Neuronal stem cell (in vitro differentiated cells): Measurements from ENCODE around the gene MYO19.

Experiments used
- DNase-seq: peaks from one replicate; pipeline ENCODE4 v3.0.0-alpha.2; 2013; ENCODE audit warnings: low spot score
- H2AFZ ChIP-seq: one replicate; pipeline ENCODE4 v1.6.1; 2013; ENCODE audit warnings: mild to moderate bottlenecking, low read length, inconsistent platforms
- H2AK5ac ChIP-seq: 2 replicates; pipeline ENCODE4 v1.6.1; 2013; ENCODE audit warnings: low read depth, mild to moderate bottlenecking, inconsistent platforms, low read length, moderate library complexity, mixed read lengths
- H2BK120ac ChIP-seq: 2 replicates; pipeline ENCODE4 v1.6.1; 2013; ENCODE audit warnings: low read depth, mild to moderate bottlenecking, inconsistent platforms, low read length, moderate library complexity, mixed read lengths
- H2BK12ac ChIP-seq: one replicate; pipeline ENCODE4 v1.6.1; 2013; ENCODE audit warnings: low read length, inconsistent platforms
- H2BK15ac ChIP-seq: 2 replicates; pipeline ENCODE4 v1.6.1; 2013; ENCODE audit warnings: mild to moderate bottlenecking, low read length, inconsistent platforms, mixed read lengths
- H2BK5ac ChIP-seq: one replicate; pipeline ENCODE4 v1.6.1; 2013; ENCODE audit warnings: inconsistent platforms, mild to moderate bottlenecking, low read length, moderate library complexity
- H3K14ac ChIP-seq: one replicate; pipeline ENCODE4 v1.6.1; 2013; ENCODE audit warnings: low read length, inconsistent platforms
- H3K18ac ChIP-seq: 2 replicates; pipeline ENCODE4 v1.6.1; 2013; ENCODE audit warnings: low read length, inconsistent platforms
- H3K23ac ChIP-seq: 2 replicates; pipeline ENCODE4 v1.6.1; 2013; ENCODE audit warnings: low read depth, mild to moderate bottlenecking, mixed read lengths, low read length, inconsistent platforms; ENCODE audit not compliant: poor library complexity
- H3K27ac ChIP-seq: replicated peaks from 3 replicates; pipeline ENCODE4 v1.5.1; 2013; ENCODE audit warnings: low read length, inconsistent platforms
- H3K27me3 ChIP-seq, 3 experiments: 2 replicates each; pipeline ENCODE4 v1.6.1; 2013; ENCODE audit warnings: low read length in 3 of 3, mild to moderate bottlenecking in 2 of 3, inconsistent platforms in 1 of 3, low read depth in 1 of 3, mixed read lengths in 1 of 3, moderate library complexity in 1 of 3; ENCODE audit not compliant: control insufficient read depth in 3 of 3, insufficient read depth in 3 of 3
- H3K36me3 ChIP-seq, 2 donors: replicated peaks in 1 of 2; 2 replicates each; pipeline ENCODE4 v1.6.1; 2013; ENCODE audit warnings: low read length in 2 of 2; ENCODE audit not compliant: control insufficient read depth in 2 of 2, insufficient read depth in 2 of 2
- H3K4ac ChIP-seq: 2 replicates; pipeline ENCODE4 v1.6.1; 2013; ENCODE audit warnings: inconsistent platforms, mild to moderate bottlenecking, low read length, moderate library complexity
- H3K4me1 ChIP-seq, 2 donors: 1 replicate in 1 of 2; 2 replicates in 1 of 2; pipeline ENCODE4 v1.6.1; 2013; ENCODE audit warnings: low read length in 2 of 2, low read depth in 1 of 2; ENCODE audit not compliant: control insufficient read depth in 2 of 2, insufficient read depth in 1 of 2
- H3K4me2 ChIP-seq: one replicate; pipeline ENCODE4 v1.6.1; 2013; ENCODE audit warnings: mild to moderate bottlenecking, low read length, inconsistent platforms; ENCODE audit not compliant: insufficient read depth, poor library complexity, severe bottlenecking
- H3K4me3 ChIP-seq, 2 donors: 2 replicates each; pipeline ENCODE4 v1.5.1; 2013; ENCODE audit warnings: low read length in 2 of 2, mild to moderate bottlenecking in 2 of 2, inconsistent platforms in 1 of 2, moderate library complexity in 1 of 2
- H3K79me1 ChIP-seq: one replicate; pipeline ENCODE4 v1.6.1; 2013; ENCODE audit warnings: low read depth, mild to moderate bottlenecking, inconsistent platforms, low read length, moderate library complexity
- H3K9ac ChIP-seq: one replicate; pipeline ENCODE4 v1.6.1; 2013; ENCODE audit warnings: mild to moderate bottlenecking, low read depth, low read length, inconsistent platforms; ENCODE audit not compliant: poor library complexity
- H3K9me3 ChIP-seq, 2 donors: replicated peaks in 1 of 2; 2 replicates each; pipeline versions ENCODE3 to v1.6.1; 2013; ENCODE audit warnings: low read length in 2 of 2, mild to moderate bottlenecking in 2 of 2, inconsistent platforms in 1 of 2, low read depth in 1 of 2, mixed read lengths in 1 of 2, moderate library complexity in 1 of 2; ENCODE audit not compliant: control insufficient read depth in 2 of 2, insufficient read depth in 1 of 2
- H4K8ac ChIP-seq: one replicate; pipeline ENCODE4 v1.6.1; 2013; ENCODE audit warnings: low read depth, mild to moderate bottlenecking, inconsistent platforms, low read length, moderate library complexity
- H4K91ac ChIP-seq: one replicate; pipeline ENCODE4 v1.6.1; 2013; ENCODE audit warnings: low read length, low read depth, mild to moderate bottlenecking, inconsistent platforms; ENCODE audit not compliant: poor library complexity
- WGBS, 2 donors: extraction: QIAGEN DNeasy Blood & Tissue Kit; methylation state at CpG; one replicate each; pipeline ENCODE4 v1.1.7; 2013; ENCODE audit warnings: missing lambda C conversion rate in 2 of 2, mixed read lengths in 1 of 2; ENCODE audit not compliant: insufficient read length in 2 of 2, insufficient replicate concordance in 1 of 2; ENCODE audit errors: extremely low coverage in 2 of 2; 5-methylcytosine and 5-hydroxymethylcytosine counted together

Gene MYO19

GRCh38 chr17:36506249-36506826, 28.3 kb downstream of the MYO19 start:
- Histone ChIP-seq H2BK15ac (no peak overlapping the region), H2AFZ (no peak overlapping the region), H2BK5ac (no peak overlapping the region), H3K9me3 (no peaks in the 10 kb centered on the region), H3K23ac (no peak overlapping the region), H3K9ac (no peak overlapping the region), H3K27ac (no peak overlapping the region), H3K27me3 (no peaks in the 10 kb centered on the region), H3K4me1 (no peaks in the 10 kb centered on the region), H3K4me2 (no peak overlapping the region), H2BK120ac (no peak overlapping the region), H3K4me3 (no peak overlapping the region), H3K36me3 (peaks cover 50 to 98% of the 10 kb centered on the region in 2 donors), H2AK5ac (no peak overlapping the region), H3K14ac (no peak overlapping the region), H4K91ac (no peak overlapping the region), H3K79me1 (no peaks in the 10 kb centered on the region), H2BK12ac (no peak overlapping the region), H3K18ac (no peak overlapping the region), H4K8ac (no peak overlapping the region), H3K4ac (no peak overlapping the region)
- DNase-seq, result no peak
- WGBS, 2 donors, result no CpG with 5 or more reads among the region's 6 CpGs

- Histone ChIP-seq H3K14ac (no peak overlapping the region), H3K4me2 (no peak overlapping the region), H4K91ac (no peak overlapping the region), H3K23ac (no peak overlapping the region), H3K9me3 (no peaks in the 10 kb centered on the region), H2AK5ac (no peak overlapping the region), H3K27ac (no peak overlapping the region), H4K8ac (no peak overlapping the region), H2BK5ac (no peak overlapping the region), H3K18ac (no peak overlapping the region), H2BK12ac (no peak overlapping the region), H2BK120ac (no peak overlapping the region), H3K79me1 (no peaks in the 10 kb centered on the region), H3K4ac (no peak overlapping the region), H3K4me1 (no peaks in the 10 kb centered on the region), H3K9ac (peak overlapping the region; percentile 61), H3K36me3 (peaks cover 50 to 98% of the 10 kb centered on the region in 2 donors), H3K27me3 (no peaks in the 10 kb centered on the region), H2AFZ (no peak overlapping the region), H3K4me3 (no peak overlapping the region), H2BK15ac (no peak overlapping the region)
- no peak for DNase-seq
- WGBS, 2 donors, result no CpG with 5 or more reads among the region's 8 CpGs
Observed at GRCh38 chr17:36505171-36505570, 29.5 kb downstream of the MYO19 start.

GRCh38 chr17:36504156-36504545, 30.5 kb downstream of the MYO19 start:
- Histone ChIP-seq H3K4me1 (no peaks in the 10 kb centered on the region), H2BK12ac (no peak overlapping the region), H2AK5ac (no peak overlapping the region), H3K9me3 (no peaks in the 10 kb centered on the region), H3K27ac (no peak overlapping the region), H3K4me2 (no peak overlapping the region), H4K8ac (no peak overlapping the region), H3K36me3 (peaks cover 46 to 93% of the 10 kb centered on the region in 2 donors), H3K9ac (no peak overlapping the region), H3K18ac (no peak overlapping the region), H2BK15ac (no peak overlapping the region), H3K79me1 (no peaks in the 10 kb centered on the region), H3K27me3 (no peaks in the 10 kb centered on the region), H2BK5ac (peak overlapping the region; percentile 7), H3K4ac (no peak overlapping the region), H2BK120ac (no peak overlapping the region), H3K4me3 (no peak overlapping the region), H3K23ac (no peak overlapping the region), H4K91ac (no peak overlapping the region), H3K14ac (no peak overlapping the region), H2AFZ (no peak overlapping the region)
- DNase-seq, result no peak
- no CpG with 5 or more reads among the region's 5 CpGs for WGBS, 2 donors

- H4K8ac ChIP-seq, result no peak overlapping the region
- no peak for DNase-seq
- no peak overlapping the region for H4K91ac ChIP-seq
- no peak overlapping the region for H3K14ac ChIP-seq
- H3K27ac ChIP-seq, result no peak overlapping the region
- no peak overlapping the region for H3K4me2 ChIP-seq
- H2BK120ac ChIP-seq, result no peak overlapping the region
- H3K4me3 ChIP-seq, result peak overlapping the region in 1 of 2 donors; percentile 17
- no peaks in the 10 kb centered on the region for H3K4me1 ChIP-seq
- no peak overlapping the region for H2AFZ ChIP-seq
- peak overlapping the region; percentile 7 for H2BK5ac ChIP-seq
- H2AK5ac ChIP-seq, result no peak overlapping the region
- H3K4ac ChIP-seq, result no peak overlapping the region
- H3K18ac ChIP-seq, result no peak overlapping the region
- no peak overlapping the region for H2BK12ac ChIP-seq
- no peaks in the 10 kb centered on the region for H3K79me1 ChIP-seq
- no peaks in the 10 kb centered on the region for H3K27me3 ChIP-seq
- H3K36me3 ChIP-seq, result peaks cover 47 to 93% of the 10 kb centered on the region in 2 donors
- WGBS, 2 donors, result no CpG with 5 or more reads among the region's 7 CpGs
- peak overlapping the region; percentile 71 for H3K9ac ChIP-seq
- no peaks in the 10 kb centered on the region for H3K9me3 ChIP-seq
- no peak overlapping the region for H2BK15ac ChIP-seq
- no peak overlapping the region for H3K23ac ChIP-seq
Observed at GRCh38 chr17:36503456-36504155, 31.1 kb downstream of the MYO19 start.
